HG03045 (cell line): ENCODE measurements around the gene KLK15.
"Not testable (repeated sequence)": the region's sequence is repeated elsewhere in the genome, so short reads cannot be mapped to it uniquely, and the experiment has no call there.

Source experiments
- ATAC-seq: cut with Tn5 transposase; IDR thresholded peaks from one replicate; pipeline ENCODE4 v1.9.1; 2021; ENCODE audit warnings: mild to moderate bottlenecking, moderate library complexity; ENCODE audit not compliant: unreplicated experiment

KLK15 gene

GRCh38 chr19:50797781-50798658 lies 35.4 kb downstream of the KLK15 start:
- ATAC-seq, result no peak

DNA sequence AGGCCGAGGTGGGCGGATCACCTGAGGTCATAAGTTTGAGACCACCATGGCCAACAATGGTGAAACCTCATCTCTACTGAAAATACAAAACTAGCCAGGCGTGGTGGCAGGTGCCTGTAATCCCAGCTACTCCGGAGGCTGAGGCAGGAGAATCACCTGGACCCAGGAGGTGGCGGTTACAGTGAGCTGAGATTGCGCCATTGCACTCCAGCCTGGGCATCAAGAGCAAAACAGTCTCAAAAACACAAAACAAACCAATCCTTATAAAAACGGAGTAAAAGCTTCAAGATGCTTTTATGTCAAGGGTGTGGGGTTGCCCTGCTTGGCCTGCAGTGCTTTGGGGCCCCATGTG lies 36.0 kb downstream of the KLK15 start:
- ATAC-seq, result no peak

- no peak for ATAC-seq
Measured at GRCh38 chr19:50796634-50797428, 36.5 kb downstream of the KLK15 start.

GRCh38 chr19:50796128-50796633 lies 37.2 kb downstream of the KLK15 start:
- no peak for ATAC-seq

- ATAC-seq, result no peak
Measured at GRCh38 chr19:50795664-50796073, 37.7 kb downstream of the KLK15 start.

DNA sequence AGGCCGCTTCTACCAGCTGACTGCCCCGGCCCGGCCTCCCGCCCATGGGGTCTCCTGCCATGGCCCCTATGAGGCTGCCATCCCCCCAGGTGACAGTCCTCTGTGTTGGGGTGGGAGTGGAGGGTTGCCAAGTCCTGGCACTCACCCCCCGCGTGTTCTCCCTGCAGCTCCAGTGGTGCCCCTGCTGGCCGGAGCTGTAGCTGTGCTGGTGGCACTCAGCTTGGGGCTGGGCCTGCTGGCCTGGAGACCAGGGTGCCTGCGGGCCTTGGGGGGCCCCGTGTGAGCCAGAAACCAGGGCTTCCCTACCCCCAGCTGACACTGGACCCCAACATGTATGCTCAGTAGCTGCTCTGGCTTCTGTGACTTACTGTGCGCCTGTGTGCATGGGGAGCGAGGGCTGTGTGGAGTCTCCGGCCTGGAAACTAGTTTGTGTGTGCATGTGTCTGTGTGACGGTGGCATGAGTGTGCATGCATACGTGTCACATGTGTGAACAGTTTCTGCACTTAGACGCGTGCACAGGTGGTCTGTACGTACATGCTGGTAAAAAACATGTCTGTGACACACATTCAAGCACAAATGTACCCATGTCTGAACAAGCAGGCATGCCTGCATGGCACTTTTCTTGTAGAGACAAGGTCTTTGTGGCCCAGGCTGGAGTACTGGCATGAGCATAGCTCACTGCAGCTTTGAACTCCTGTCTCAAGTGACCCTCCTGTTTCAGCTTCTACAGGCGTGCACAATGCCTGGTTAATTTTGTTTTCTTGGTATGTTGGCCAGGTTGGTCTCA lies 38.3 kb downstream of the KLK15 start:
- ATAC-seq, result no peak

GRCh38 chr19:50794074-50794875 lies 39.1 kb downstream of the KLK15 start:
- no peak for ATAC-seq

DNA sequence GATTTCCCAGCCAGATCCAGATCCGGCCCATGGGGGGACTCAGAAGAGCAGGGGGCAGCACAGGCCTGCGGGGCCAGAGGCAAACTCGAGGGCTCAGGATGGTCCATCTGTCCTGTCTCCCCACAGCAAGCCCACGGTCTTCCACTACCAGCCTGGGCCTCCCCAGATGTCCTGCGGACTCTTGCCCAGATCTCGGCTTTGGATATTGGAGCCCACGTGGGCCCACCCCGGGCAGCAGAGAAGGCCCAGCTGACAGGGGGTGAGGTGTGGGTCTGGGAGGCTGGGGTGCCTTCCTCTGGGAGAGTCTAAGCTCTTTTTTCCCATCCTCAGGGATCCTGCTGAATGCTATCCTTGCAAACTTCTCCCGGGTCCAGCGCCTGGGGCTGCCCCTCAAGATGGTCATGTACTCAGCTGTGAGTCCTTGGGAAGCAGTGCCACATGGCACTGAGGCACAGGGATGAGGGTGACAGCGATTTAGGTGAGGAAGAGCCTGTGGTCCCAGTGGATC lies 39.8 kb downstream of the KLK15 start:
- no peak for ATAC-seq

DNA sequence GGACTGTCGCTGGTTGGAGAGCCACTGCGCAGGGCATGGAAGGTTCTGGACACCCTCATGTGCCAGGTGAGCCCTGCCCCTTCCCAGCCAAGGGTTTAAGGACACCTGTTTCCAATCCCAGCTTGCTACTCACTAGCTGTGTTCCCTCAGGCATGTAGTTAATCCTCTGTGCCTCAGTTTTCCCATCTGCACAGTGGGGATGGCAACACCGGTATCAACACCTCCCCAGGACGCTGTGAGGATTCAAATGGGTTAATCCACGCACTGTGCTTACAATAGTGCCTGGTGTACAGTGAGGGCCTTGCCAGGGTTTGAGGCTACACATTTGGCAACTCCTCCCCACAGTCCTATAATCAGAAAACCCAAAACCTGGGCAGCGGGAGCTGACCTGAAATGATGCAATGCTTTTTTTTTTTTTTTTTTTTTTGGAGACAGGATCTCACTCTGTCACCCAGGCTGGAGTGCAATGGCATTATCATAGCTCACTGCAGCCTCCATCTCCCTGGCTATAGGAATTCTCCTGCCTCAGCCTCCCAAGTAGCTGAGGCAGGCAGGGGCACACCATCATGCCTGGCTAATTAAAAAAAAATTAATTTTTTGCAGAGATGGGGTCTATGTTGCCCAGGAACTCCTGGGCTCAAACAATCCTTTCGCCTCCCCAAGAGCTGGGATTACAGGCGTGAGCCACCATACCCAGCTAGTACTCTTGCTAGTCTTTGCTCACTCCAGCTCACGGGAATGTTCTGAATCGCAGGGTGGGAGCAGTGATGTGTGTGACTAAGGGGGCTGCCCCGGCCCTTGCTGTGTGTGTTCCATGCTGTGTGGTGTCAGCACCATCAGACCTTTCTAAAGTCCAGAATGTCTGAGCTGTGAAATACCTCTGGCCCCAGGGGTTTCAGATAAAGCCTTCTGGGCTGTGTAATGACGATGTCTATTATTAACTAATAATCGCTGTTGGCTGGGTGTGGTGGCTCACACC lies 40.8 kb downstream of the KLK15 start:
- ATAC-seq, result no peak

- no peak for ATAC-seq
Measured at GRCh38 chr19:50791594-50792271, 41.6 kb downstream of the KLK15 start.

- ATAC-seq, result no peak
Measured at GRCh38 chr19:50790922-50791467, 42.4 kb downstream of the KLK15 start.

DNA sequence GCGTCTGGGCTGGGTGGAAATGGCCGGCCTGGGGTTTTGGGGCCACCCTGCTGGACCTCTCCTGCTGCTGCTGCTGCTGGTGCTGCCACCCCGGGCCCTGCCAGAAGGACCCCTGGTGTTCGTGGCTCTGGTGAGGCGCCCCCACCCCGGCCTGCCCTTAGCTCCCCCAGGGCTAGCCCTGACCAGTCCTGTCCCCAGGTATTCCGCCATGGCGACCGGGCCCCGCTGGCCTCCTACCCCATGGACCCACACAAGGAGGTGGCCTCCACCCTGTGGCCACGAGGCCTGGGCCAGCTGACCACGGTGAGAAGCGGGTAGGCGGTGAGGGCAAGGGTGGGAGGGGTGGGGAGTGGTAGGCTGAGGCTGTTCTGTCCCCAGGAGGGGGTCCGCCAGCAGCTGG lies 43.0 kb downstream of the KLK15 start, which contains the start of gene ACP4:
TSS of gene ACP4 (plus strand) at position 20 of the 400 bp plus-strand sequence. CDS start at position 20, 0 bp downstream.
- ATAC-seq, result no peak

DNA sequence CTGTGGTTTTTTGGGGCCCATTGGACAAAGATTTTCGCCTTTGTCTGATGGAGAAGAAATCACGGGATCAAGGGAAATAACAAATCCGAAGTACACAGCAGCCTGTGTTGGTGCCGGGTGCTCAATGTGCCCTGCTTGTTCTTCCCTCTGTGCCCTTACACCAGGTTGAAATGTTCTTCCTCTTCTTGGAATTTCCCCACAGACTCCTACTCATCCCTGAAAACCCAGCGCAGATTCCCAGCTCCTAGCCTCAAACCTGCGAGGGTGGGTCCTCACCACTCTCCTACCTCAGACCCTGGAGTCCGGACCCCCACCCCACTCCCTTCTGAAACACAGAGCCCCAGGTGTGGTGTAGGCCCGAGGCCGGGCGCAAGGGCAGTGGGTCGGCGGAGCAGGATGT lies 48.0 kb downstream of the KLK15 start:
- no peak for ATAC-seq

DNA sequence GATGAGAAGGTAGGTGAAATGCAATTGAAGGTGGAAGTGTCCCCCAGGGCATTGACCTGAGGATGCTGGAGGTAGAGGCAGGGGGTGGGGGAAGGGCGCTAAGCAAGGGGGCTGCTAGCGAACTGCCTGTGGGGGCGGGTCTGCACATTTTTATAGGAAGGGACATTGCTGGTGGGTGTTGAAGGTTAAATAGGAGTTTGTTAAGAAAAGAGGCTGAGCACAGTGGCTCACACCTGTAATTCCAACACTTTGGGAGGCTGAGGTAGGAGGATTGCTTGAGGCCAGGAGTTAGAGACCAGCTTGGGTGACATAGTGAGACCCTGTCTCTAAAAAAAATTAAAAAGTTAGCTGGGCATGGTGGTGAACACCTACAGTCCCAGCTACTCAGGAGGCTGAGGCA lies 48.7 kb downstream of the KLK15 start:
- ATAC-seq, result no peak

DNA sequence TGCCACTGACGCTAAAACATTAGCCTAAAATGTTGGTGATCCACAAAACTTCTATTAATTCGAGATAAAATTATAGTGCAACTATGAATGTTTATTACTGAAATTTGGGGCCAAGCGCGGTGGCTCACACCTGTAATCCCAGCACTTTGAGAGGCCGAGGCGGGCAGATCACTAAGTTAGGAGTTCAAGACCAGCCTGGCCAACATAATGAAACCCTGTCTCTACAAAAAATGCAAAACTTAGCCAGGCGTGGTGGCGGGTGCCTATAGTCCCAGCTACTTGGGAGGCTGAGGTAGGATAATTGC lies 49.6 kb downstream of the KLK15 start:
- ATAC-seq, result not testable (repeated sequence)

GRCh38 chr19:50780753-50781435 lies 52.5 kb downstream of the KLK15 start:
- ATAC-seq, result no peak
